ENCODE data around the gene CCDC127.

- TF ChIP-seq GATA3 (IDR thresholded peaks at IDR 0.05; ENCODE audit: low read depth, low read length) (no peak), GATA2 (IDR thresholded peaks at IDR 0.05; ENCODE audit: low read depth, low read length) (no peak)
Measured at GRCh38 chr5:194102-194501, 23.9 kb downstream of the CCDC127 start.

Measured in SH-SY5Y (cell line).